ENCODE measurements around the gene CCM2L. TPM values are rescaled to one million over a fixed set of nuclear protein-coding genes. Genes with fewer than 3 reads are reported as not detected.

CCM2L gene
- total RNA-seq, 2 donors from 2014 or later = 4.6 to 5.7 TPM

DNA sequence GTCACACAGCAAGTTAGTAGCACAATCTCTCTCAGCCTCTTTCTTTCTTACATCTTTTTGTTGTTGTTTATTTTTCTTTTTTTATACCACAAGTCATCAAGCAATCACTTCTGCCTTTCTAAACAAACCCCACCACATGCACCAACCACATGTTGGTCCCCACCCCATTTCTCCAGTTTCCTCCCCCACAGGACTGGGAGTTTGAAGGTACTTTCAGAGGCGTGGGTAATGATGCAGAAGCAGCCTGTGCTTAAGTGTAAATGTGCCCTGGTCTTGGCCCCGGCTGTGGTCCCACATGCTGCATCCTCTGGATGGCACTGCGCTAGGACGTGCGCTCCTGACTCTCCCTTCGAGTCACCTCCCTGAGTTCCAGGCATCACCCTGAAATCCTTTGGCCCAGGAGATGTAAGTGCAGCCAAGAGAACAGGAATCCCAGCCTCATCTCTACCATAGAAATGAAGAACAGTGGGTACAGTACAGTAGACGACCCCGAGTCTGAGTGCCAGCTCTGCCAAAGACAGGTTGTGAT is 47.5 kb downstream of the CCM2L start:
- DNase-seq (ENCODE audit: low spot score) = no peak
- no peak overlapping the region for H3K27ac ChIP-seq

DNA sequence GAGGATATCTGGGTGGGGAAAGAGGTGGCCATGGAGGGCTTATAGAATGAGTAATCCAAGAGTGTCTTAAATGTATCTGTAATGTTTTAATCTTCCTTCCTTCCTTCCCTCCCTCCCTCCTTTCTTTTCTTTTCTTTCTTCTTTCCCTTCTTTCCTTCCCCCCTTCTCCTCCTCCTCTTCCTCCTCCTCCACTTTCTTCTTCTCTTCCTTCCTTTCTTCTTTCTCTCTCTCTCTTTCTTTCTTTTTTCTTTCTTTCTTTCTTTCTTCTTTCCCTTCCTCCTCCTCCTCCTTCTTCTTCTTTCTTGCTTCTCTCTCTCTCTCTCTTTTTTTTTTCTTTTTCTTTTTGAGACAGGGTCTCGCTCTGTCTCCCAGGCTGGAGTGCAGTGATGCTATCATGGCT is 49.0 kb downstream of the CCM2L start:
- intact Hi-C loops (cut with DNase I) = no loop called here
- Histone ChIP-seq H3K36me3 (no peaks in the 10 kb centered on the region), H3K27ac (no peak overlapping the region), H3K9me3 (no peaks in the 10 kb centered on the region), H3K4me3 (no peak overlapping the region), H3K27me3 (replicated peaks; ENCODE audit: insufficient read depth) (no peaks in the 10 kb centered on the region), H3K4me1 (replicated peaks) (no peaks in the 10 kb centered on the region)
- WGBS = 92% methylated on average over 1 of the region's 1 CpG
- no peak for DNase-seq (ENCODE audit: low spot score)
- TF ChIP-seq, protein P1, sequence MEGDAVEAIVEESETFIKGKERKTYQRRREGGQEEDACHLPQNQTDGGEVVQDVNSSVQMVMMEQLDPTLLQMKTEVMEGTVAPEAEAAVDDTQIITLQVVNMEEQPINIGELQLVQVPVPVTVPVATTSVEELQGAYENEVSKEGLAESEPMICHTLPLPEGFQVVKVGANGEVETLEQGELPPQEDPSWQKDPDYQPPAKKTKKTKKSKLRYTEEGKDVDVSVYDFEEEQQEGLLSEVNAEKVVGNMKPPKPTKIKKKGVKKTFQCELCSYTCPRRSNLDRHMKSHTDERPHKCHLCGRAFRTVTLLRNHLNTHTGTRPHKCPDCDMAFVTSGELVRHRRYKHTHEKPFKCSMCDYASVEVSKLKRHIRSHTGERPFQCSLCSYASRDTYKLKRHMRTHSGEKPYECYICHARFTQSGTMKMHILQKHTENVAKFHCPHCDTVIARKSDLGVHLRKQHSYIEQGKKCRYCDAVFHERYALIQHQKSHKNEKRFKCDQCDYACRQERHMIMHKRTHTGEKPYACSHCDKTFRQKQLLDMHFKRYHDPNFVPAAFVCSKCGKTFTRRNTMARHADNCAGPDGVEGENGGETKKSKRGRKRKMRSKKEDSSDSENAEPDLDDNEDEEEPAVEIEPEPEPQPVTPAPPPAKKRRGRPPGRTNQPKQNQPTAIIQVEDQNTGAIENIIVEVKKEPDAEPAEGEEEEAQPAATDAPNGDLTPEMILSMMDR (IDR thresholded peaks at IDR 0.05) = no peak
- no peak for TF ChIP-seq POLR2A (IDR thresholded peaks at IDR 0.05)
- TF ChIP-seq POLR2AphosphoS5 (IDR thresholded peaks at IDR 0.05) = no peak

More for the DNA sequence above, 47.5 kb downstream of the CCM2L start:
- H3K4me3 ChIP-seq = no peak overlapping the region
- H3K36me3 ChIP-seq = no peaks in the 10 kb centered on the region
- 78% methylated on average over 8 of the region's 8 CpGs for WGBS
- no peaks in the 10 kb centered on the region for H3K27me3 ChIP-seq (replicated peaks; ENCODE audit: insufficient read depth)
- no peaks in the 10 kb centered on the region for H3K9me3 ChIP-seq
- TF ChIP-seq POLR2A (IDR thresholded peaks at IDR 0.05) (no peak), POLR2AphosphoS5 (IDR thresholded peaks at IDR 0.05) (no peak)
- TF ChIP-seq, protein P1 (IDR thresholded peaks at IDR 0.05) = no peak
- intact Hi-C loops (cut with DNase I) = no loop called here
- no peaks in the 10 kb centered on the region for H3K4me1 ChIP-seq (replicated peaks)

DNA sequence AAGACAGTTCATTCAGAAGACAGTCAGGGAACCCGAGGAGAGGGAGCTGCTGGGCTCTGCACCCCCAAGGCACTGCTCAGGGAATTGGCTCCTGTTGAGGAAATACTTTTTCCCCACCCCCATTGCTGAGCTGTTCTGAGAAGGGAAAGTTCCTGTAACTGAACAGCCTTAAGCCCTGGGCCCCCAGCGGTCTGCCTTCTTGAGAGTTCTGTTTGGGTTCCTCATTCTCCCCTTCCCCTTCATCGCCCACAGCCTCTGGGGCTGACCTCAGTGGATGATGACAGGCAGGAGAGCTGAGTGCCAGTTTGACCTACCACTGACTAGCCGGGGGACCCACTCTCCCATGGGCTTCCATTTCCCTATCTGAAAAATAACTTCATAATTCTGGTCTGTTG is 52.5 kb downstream of the CCM2L start:
- WGBS = 62% methylated on average over 4 of the region's 4 CpGs
- no peaks in the 10 kb centered on the region for H3K36me3 ChIP-seq
- H3K27ac ChIP-seq = no peak overlapping the region
- peaks cover 2% of the 10 kb centered on the region for H3K27me3 ChIP-seq (replicated peaks; ENCODE audit: insufficient read depth)
- TF ChIP-seq POLR2A (IDR thresholded peaks at IDR 0.05) (no peak), POLR2AphosphoS5 (IDR thresholded peaks at IDR 0.05) (no peak)
- TF ChIP-seq, protein P1 (IDR thresholded peaks at IDR 0.05) = no peak
- DNase-seq (ENCODE audit: low spot score) = no peak
- H3K4me1 ChIP-seq (replicated peaks) = no peaks in the 10 kb centered on the region
- no peak overlapping the region for H3K4me3 ChIP-seq
- H3K9me3 ChIP-seq = no peaks in the 10 kb centered on the region
- intact Hi-C loops (cut with DNase I) = no loop called here

DNA sequence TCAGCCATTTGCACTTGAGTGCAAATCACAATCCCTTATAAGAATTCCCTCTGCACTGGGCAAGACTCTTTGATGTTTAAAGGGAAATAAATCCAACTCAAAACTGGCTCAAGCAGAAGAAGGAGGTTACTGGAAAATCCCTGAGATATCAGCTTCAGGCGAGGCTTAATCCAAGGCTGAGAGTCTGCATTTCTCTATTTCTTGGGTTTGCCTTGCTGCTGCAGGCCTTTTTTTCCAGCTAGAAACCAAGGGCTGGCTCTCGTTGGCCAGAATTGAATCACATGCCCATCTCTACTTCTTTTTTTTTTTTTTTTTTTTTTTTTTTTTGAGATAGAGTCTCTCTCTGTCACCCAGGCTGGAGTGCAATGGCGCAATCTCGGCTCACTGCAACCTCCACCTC is 53.5 kb downstream of the CCM2L start:
- no peak overlapping the region for H3K27ac ChIP-seq
- peaks cover 2% of the 10 kb centered on the region for H3K27me3 ChIP-seq (replicated peaks; ENCODE audit: insufficient read depth)

DNA sequence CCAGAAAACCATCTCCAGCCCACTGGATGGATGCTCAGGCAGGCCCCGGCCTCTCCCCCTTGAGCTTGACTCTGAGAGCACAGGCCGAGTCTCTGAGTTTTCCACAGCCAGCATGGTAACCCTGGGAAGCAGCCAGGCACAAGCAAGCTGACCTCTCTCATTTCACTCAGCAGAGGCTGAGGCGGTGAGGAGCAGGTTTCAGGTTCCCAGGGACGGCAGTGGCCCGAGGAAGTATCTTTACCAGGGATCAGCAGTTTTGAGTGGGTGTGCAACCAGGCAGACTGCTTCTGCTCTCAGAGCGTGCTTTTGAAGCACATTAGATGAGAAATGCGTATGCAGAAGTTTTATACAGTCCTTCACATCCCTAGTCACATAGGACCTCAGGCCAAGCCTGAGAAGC is 54.4 kb downstream of the CCM2L start:
- DNase-seq (ENCODE audit: low spot score) = no peak
- Histone ChIP-seq H3K36me3 (no peaks in the 10 kb centered on the region), H3K27ac (no peak overlapping the region), H3K4me1 (replicated peaks) (no peaks in the 10 kb centered on the region), H3K4me3 (no peak overlapping the region), H3K27me3 (replicated peaks; ENCODE audit: insufficient read depth) (peaks cover 2% of the 10 kb centered on the region), H3K9me3 (no peaks in the 10 kb centered on the region)
- TF ChIP-seq, protein P1 (IDR thresholded peaks at IDR 0.05) = no peak
- TF ChIP-seq POLR2A (IDR thresholded peaks at IDR 0.05) = no peak
- no peak for TF ChIP-seq POLR2AphosphoS5 (IDR thresholded peaks at IDR 0.05)
- intact Hi-C loops (cut with DNase I) = no loop called here
- WGBS = 58% methylated on average over 7 of the region's 7 CpGs

More for the DNA sequence above, 53.5 kb downstream of the CCM2L start:
- TF ChIP-seq, protein P1 (IDR thresholded peaks at IDR 0.05) = no peak
- TF ChIP-seq POLR2AphosphoS5 (IDR thresholded peaks at IDR 0.05) = no peak
- TF ChIP-seq POLR2A (IDR thresholded peaks at IDR 0.05) = no peak
- H3K9me3 ChIP-seq = no peaks in the 10 kb centered on the region
- DNase-seq (ENCODE audit: low spot score) = no peak
- no peaks in the 10 kb centered on the region for H3K36me3 ChIP-seq
- intact Hi-C loops (cut with DNase I) = no loop called here
- WGBS = 81% methylated on average over 4 of the region's 4 CpGs
- H3K4me3 ChIP-seq = no peak overlapping the region
- H3K4me1 ChIP-seq (replicated peaks) = no peaks in the 10 kb centered on the region

Measured in prostate gland (tissue), 2 donors.